HG02973 (cell line): Measurements from ENCODE around the gene SH3RF1.

Source experiments
- ATAC-seq: cut with Tn5 transposase; IDR thresholded peaks from one replicate; pipeline ENCODE4 v1.9.1; 2021; ENCODE audit warnings: moderate library complexity; ENCODE audit not compliant: unreplicated experiment

The SH3RF1 gene

DNA sequence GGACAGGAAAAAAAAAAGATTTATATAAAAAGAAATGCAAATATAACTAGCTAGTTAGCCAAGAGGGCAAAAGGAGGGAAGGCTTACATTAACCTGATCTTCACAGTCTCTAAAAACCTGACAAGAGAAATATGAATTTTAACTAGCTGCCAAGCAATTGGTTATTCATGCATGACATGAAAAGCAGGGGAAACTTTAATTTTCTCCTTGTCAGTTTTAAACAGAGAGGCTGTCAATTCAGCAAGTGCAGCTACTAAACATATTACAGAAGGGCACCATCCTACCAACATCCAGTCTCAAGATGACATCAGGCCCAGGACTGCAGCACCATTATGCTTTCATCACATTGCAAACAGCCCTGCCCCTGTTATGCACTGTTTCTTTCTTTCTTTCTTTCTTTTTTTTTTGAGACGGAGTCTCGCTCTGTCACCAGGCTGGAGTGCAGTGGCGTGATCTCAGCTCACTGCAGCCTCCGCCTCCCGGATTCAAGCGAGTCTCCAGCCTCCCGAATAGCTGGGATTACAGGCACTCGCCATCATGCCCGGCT lies 221.8 kb downstream of the SH3RF1 start:
- no peak for ATAC-seq

DNA sequence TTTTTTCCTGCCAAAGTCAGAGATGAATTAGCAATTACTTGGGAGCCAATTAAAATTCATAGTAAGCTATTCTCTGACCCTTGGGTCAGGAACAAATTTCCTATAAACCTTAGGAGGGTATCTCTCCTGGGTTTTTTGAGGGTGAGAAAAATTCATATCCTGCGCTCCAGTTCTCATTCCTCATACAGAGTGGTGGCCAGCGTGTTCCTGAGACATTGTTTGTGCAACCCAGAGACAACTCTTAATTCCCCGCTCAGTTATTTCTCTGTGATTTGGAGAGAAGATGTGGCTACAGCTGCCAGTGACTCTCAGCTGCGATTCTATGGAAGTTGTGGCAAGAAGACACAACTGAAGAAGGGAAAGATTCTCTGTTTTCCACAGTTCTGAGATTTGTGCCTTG lies 222.8 kb downstream of the SH3RF1 start:
- no peak for ATAC-seq

GRCh38 chr4:169045862-169046584 lies 224.7 kb downstream of the SH3RF1 start:
- ATAC-seq: no peak

GRCh38 chr4:169044714-169045447 lies 225.9 kb downstream of the SH3RF1 start:
- ATAC-seq: no peak
